WTC11 (cell line): ENCODE data around the gene PIGR.

Source experiments
- CBFB ChIP-seq: sonication (generic); formaldehyde crosslinking; IDR thresholded peaks from 2 replicates; pipeline ENCODE4 v1.8.1; 2022; ENCODE audit warnings: mild to moderate bottlenecking, low read depth, missing genetic modification reagents
- CTCF ChIP-seq: fragments of 200-600 bp; IDR thresholded peaks from 2 replicates; pipeline ENCODE4 v1.8.0; 2022; ENCODE audit warnings: antibody characterized with exemption
- NR1H2 ChIP-seq: sonication (generic); formaldehyde crosslinking; IDR thresholded peaks from 2 replicates; pipeline ENCODE4 v1.9.0; 2021; ENCODE audit warnings: mild to moderate bottlenecking, moderate library complexity, missing genetic modification reagents

GRCh38 chr1:206939841-206940587 lies 6.3 kb downstream of the PIGR start:
- TF ChIP-seq CTCF (no peak), NR1H2 (CRISPR knock-in tag) (no peak), CBFB (CRISPR knock-in tag) (no peak)
